Activated T-helper 17 cell treated with anti-CD3 and anti-CD28 coated beads, Interleukin-2, amount 50 U/mL, for 72 hours (primary cell): ENCODE data around the gene ESYT3. TPM values are rescaled to one million over a fixed set of nuclear protein-coding genes. Genes with fewer than 3 reads are reported as not detected.
"Not testable (repeated sequence)": the region's sequence is repeated elsewhere in the genome, so short reads cannot be mapped to it uniquely, and the experiment has no call there.

Source experiments
- ATAC-seq: fragments of 150-1000 bp; cut with Tn5 transposase; replicated peaks from 2 replicates; pipeline ENCODE4 v1.10.0; 2021; ENCODE audit warnings: mild to moderate bottlenecking, moderate library complexity
- H3K27ac Mint-ChIP-seq: one replicate; pipeline ENCODE4 v1.8.0; 2022; ENCODE audit warnings: mixed read lengths
- H3K27me3 Mint-ChIP-seq: one replicate; pipeline ENCODE4 v1.8.0; 2022; ENCODE audit warnings: mixed read lengths
- H3K36me3 Mint-ChIP-seq: one replicate; pipeline ENCODE4 v1.8.0; 2022; ENCODE audit warnings: low read depth, mild to moderate bottlenecking, mixed read lengths
- H3K4me1 Mint-ChIP-seq: one replicate; pipeline ENCODE4 v1.8.0; 2022; ENCODE audit warnings: mixed read lengths
- H3K4me3 Mint-ChIP-seq: one replicate; pipeline ENCODE4 v1.8.0; 2022; ENCODE audit warnings: mild to moderate bottlenecking, mixed read lengths
- H3K9me3 Mint-ChIP-seq: one replicate; pipeline ENCODE4 v1.8.0; 2022; ENCODE audit warnings: mixed read lengths
- total RNA-seq, 2 donors: library from RNA; stranded (reverse); gene quantifications; one replicate each; pipeline ENCODE4 v1.2.3, GENCODE V29; 2022

The ESYT3 gene
- total RNA-seq, 2 donors from 2014 or later: 0.09 to 0.37 TPM

- Mint-ChIP-seq H3K4me3 (no peak overlapping the region), H3K27me3 (no peaks in the 10 kb centered on the region), H3K36me3 (no peaks in the 10 kb centered on the region), H3K9me3 (no peaks in the 10 kb centered on the region), H3K27ac (no peak overlapping the region), H3K4me1 (no peaks in the 10 kb centered on the region)
- no peak for ATAC-seq
Observed at GRCh38 chr3:138443521-138444503, 9.4 kb downstream of the ESYT3 start.

- ATAC-seq: no peak
- Mint-ChIP-seq H3K4me1 (no peaks in the 10 kb centered on the region), H3K4me3 (no peak overlapping the region), H3K9me3 (no peaks in the 10 kb centered on the region), H3K27me3 (no peaks in the 10 kb centered on the region), H3K36me3 (no peaks in the 10 kb centered on the region), H3K27ac (no peak overlapping the region)
Observed at GRCh38 chr3:138445236-138445635, 10.8 kb downstream of the ESYT3 start.

GRCh38 chr3:138445654-138446053, 11.2 kb downstream of the ESYT3 start:
- H3K36me3 Mint-ChIP-seq: no peaks in the 10 kb centered on the region
- H3K9me3 Mint-ChIP-seq: no peaks in the 10 kb centered on the region
- H3K4me1 Mint-ChIP-seq: no peaks in the 10 kb centered on the region
- no peak overlapping the region for H3K27ac Mint-ChIP-seq
- ATAC-seq: no peak
- H3K4me3 Mint-ChIP-seq: no peak overlapping the region
- H3K27me3 Mint-ChIP-seq: no peaks in the 10 kb centered on the region

- no peaks in the 10 kb centered on the region for H3K36me3 Mint-ChIP-seq
- no peaks in the 10 kb centered on the region for H3K27me3 Mint-ChIP-seq
- H3K4me1 Mint-ChIP-seq: no peaks in the 10 kb centered on the region
- H3K27ac Mint-ChIP-seq: no peak overlapping the region
- H3K9me3 Mint-ChIP-seq: no peaks in the 10 kb centered on the region
- no peak overlapping the region for H3K4me3 Mint-ChIP-seq
- no peak for ATAC-seq
Observed at GRCh38 chr3:138448631-138449030, 14.2 kb downstream of the ESYT3 start.

GRCh38 chr3:138449490-138449889, 15.1 kb downstream of the ESYT3 start:
- Mint-ChIP-seq H3K27ac (no peak overlapping the region), H3K36me3 (no peaks in the 10 kb centered on the region), H3K4me3 (no peak overlapping the region), H3K4me1 (no peaks in the 10 kb centered on the region), H3K27me3 (no peaks in the 10 kb centered on the region), H3K9me3 (no peaks in the 10 kb centered on the region)
- no peak for ATAC-seq

GRCh38 chr3:138450181-138450580, 15.8 kb downstream of the ESYT3 start:
- no peaks in the 10 kb centered on the region for H3K36me3 Mint-ChIP-seq
- no peaks in the 10 kb centered on the region for H3K4me1 Mint-ChIP-seq
- H3K9me3 Mint-ChIP-seq: no peaks in the 10 kb centered on the region
- ATAC-seq: no peak
- H3K27ac Mint-ChIP-seq: no peak overlapping the region
- H3K27me3 Mint-ChIP-seq: no peaks in the 10 kb centered on the region
- no peak overlapping the region for H3K4me3 Mint-ChIP-seq

- H3K27ac Mint-ChIP-seq: no peak overlapping the region
- no peaks in the 10 kb centered on the region for H3K9me3 Mint-ChIP-seq
- no peak for ATAC-seq
- no peak overlapping the region for H3K4me3 Mint-ChIP-seq
- peaks cover 3% of the 10 kb centered on the region for H3K4me1 Mint-ChIP-seq
- no peaks in the 10 kb centered on the region for H3K27me3 Mint-ChIP-seq
- no peaks in the 10 kb centered on the region for H3K36me3 Mint-ChIP-seq
Observed at GRCh38 chr3:138450704-138451424, 16.4 kb downstream of the ESYT3 start.

- ATAC-seq: no peak
Observed at GRCh38 chr3:138451595-138452162, 17.3 kb downstream of the ESYT3 start.

GRCh38 chr3:138452436-138452835, 18.0 kb downstream of the ESYT3 start:
- H3K36me3 Mint-ChIP-seq: no peaks in the 10 kb centered on the region
- no peak for ATAC-seq
- no peak overlapping the region for H3K27ac Mint-ChIP-seq
- peaks cover 6% of the 10 kb centered on the region for H3K4me1 Mint-ChIP-seq
- no peaks in the 10 kb centered on the region for H3K27me3 Mint-ChIP-seq
- no peaks in the 10 kb centered on the region for H3K9me3 Mint-ChIP-seq
- H3K4me3 Mint-ChIP-seq: no peak overlapping the region

More at GRCh38 chr3:138451595-138452162, 17.3 kb downstream of the ESYT3 start:
- Mint-ChIP-seq H3K9me3 (no peaks in the 10 kb centered on the region), H3K4me3 (no peak overlapping the region), H3K4me1 (peaks cover 6% of the 10 kb centered on the region), H3K27me3 (no peaks in the 10 kb centered on the region), H3K27ac (no peak overlapping the region), H3K36me3 (no peaks in the 10 kb centered on the region)

GRCh38 chr3:138453940-138454339, 19.5 kb downstream of the ESYT3 start:
- not testable (repeated sequence) for ATAC-seq, H3K36me3 Mint-ChIP-seq, H3K27me3 Mint-ChIP-seq, H3K4me1 Mint-ChIP-seq, H3K27ac Mint-ChIP-seq, H3K4me3 Mint-ChIP-seq, H3K9me3 Mint-ChIP-seq

GRCh38 chr3:138455801-138456716, 21.6 kb downstream of the ESYT3 start:
- Mint-ChIP-seq H3K9me3 (no peaks in the 10 kb centered on the region), H3K4me1 (peaks cover 6% of the 10 kb centered on the region), H3K27me3 (no peaks in the 10 kb centered on the region), H3K27ac (no peak overlapping the region), H3K4me3 (no peak overlapping the region), H3K36me3 (no peaks in the 10 kb centered on the region)
- ATAC-seq: peak; percentile 29

GRCh38 chr3:138456961-138457862, 22.8 kb downstream of the ESYT3 start:
- no peak for ATAC-seq
- H3K4me1 Mint-ChIP-seq: peaks cover 6% of the 10 kb centered on the region
- H3K27me3 Mint-ChIP-seq: no peaks in the 10 kb centered on the region
- no peaks in the 10 kb centered on the region for H3K36me3 Mint-ChIP-seq
- no peak overlapping the region for H3K4me3 Mint-ChIP-seq
- no peaks in the 10 kb centered on the region for H3K9me3 Mint-ChIP-seq
- no peak overlapping the region for H3K27ac Mint-ChIP-seq
